HG03432 (cell line): ENCODE measurements around the gene PNPLA8.
"Not testable (repeated sequence)": the region's sequence is repeated elsewhere in the genome, so short reads cannot be mapped to it uniquely, and the experiment has no call there.

Experiments
- ATAC-seq: cut with Tn5 transposase; IDR thresholded peaks from one replicate; pipeline ENCODE4 v1.9.1; 2021; ENCODE audit warnings: mild to moderate bottlenecking, moderate library complexity; ENCODE audit not compliant: unreplicated experiment

The PNPLA8 gene

DNA sequence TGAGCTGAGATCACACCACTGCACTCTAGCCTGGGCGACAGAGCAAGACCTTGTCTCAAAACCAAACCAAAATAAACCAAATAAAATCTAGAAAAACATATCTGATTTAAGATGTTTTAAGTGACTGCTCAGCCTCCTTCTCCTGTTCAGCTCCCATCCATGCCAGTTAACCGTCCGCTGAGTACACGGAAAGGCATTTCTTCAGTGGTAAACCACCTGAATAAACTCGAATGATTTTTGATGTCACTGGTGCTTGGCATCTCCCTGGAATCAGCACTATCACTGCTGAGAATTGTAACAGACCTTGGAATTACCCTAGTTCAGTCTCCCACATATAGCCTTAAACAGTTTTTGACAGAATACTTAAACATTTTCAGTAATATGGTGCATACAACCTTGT, 45.6 kb downstream of the PNPLA8 start:
- ATAC-seq, result no peak

DNA sequence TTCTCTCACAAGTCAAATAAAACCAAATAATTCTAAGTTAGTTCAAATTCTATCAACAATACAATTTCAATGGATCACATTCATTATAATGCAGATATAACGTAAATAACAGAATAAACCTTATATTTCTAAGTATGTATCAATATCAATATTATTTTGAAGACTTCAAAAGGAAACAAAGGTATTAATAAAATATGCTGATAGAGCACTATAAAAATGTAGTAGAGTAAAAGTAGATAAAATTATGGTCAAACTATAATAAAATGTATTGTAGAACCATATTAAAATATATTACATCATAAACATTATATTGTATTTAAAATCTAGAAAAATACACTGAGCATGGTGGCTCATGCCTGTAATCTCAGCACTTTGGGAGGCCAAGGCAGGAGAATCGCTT, 46.2 kb downstream of the PNPLA8 start:
- no peak for ATAC-seq

- ATAC-seq, result no peak
Observed at GRCh38 chr7:108479118-108479517, 46.8 kb downstream of the PNPLA8 start.

- no peak for ATAC-seq
Observed at GRCh38 chr7:108468246-108468645, 57.7 kb downstream of the PNPLA8 start.

DNA sequence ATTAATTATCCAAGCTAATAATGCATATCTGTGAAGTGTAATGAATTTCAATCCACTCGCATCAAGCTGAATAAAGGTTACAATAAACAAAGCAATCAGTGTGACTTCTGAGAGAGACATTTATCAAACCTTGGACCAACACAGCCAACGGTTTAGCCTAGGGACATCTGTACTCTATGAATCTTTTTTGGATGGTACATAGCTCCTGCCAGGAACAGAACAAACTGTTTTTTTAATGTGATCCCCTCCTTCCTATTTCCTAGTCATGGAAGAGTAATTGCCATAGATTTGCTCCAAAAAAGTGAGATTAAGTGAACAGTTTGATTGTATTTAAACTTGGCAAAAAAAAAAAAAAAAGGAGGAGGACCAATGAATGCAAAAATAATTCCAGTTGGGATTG, 58.5 kb downstream of the PNPLA8 start:
- no peak for ATAC-seq

- ATAC-seq, result not testable (repeated sequence)
Observed at GRCh38 chr7:108466322-108466721, 59.6 kb downstream of the PNPLA8 start.

GRCh38 chr7:108464743-108465142, 61.2 kb downstream of the PNPLA8 start:
- ATAC-seq, result no peak

GRCh38 chr7:108463613-108464012, 62.3 kb downstream of the PNPLA8 start:
- ATAC-seq, result no peak

DNA sequence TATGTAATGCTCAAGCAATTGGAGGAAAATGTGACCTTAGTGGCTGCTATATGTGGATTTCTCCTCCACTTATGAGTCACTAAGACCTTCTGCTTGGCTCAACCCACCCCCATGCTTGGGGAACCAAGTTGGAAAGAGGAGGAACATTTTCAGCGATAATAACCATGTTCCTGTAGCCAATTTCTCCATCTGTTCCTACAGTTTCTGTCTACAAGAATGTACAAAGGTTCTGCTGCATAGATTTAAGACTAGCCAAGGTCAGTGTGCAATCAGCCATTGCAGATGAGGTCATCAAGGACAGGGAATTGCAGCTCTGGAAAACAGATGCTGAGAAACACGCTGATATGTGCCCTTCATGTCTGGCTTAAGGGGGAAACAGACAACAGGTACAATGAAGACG, 64.1 kb downstream of the PNPLA8 start:
- no peak for ATAC-seq

GRCh38 chr7:108460964-108461363, 65.0 kb downstream of the PNPLA8 start:
- no peak for ATAC-seq

GRCh38 chr7:108459922-108460551, 65.9 kb downstream of the PNPLA8 start:
- peak; percentile 54 for ATAC-seq

GRCh38 chr7:108457871-108458270, 68.1 kb downstream of the PNPLA8 start:
- ATAC-seq, result no peak

- no peak for ATAC-seq
Observed at GRCh38 chr7:108456845-108457540, 68.9 kb downstream of the PNPLA8 start.

GRCh38 chr7:108455998-108456677, 69.8 kb downstream of the PNPLA8 start, which contains the start of gene NRCAM:
NRCAM (minus strand) TSS chr7:108456436; CDS start chr7:108240064, 216,372 bp downstream.
- ATAC-seq, result peak; percentile 53

GRCh38 chr7:108455551-108455997, 70.4 kb downstream of the PNPLA8 start:
- ATAC-seq, result peak; percentile 29

GRCh38 chr7:108454674-108455550, 71.0 kb downstream of the PNPLA8 start:
- no peak for ATAC-seq

DNA sequence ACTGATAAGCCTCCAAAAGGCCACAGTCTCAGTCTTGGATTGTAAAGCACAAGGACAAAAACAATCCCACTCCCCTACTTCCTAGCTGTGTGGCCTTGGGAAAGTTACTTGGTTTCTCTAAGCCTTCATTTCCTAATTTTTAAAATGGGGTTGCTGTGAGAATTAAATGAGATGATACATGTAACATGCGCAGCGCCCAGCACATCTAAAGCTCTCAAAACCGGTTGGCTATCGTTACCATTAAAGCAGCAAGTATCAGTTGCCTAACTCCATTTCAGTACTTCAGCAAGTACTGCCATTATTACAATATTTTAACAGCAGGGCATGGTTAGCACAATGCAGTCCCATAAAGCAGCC, 71.6 kb downstream of the PNPLA8 start:
- no peak for ATAC-seq

DNA sequence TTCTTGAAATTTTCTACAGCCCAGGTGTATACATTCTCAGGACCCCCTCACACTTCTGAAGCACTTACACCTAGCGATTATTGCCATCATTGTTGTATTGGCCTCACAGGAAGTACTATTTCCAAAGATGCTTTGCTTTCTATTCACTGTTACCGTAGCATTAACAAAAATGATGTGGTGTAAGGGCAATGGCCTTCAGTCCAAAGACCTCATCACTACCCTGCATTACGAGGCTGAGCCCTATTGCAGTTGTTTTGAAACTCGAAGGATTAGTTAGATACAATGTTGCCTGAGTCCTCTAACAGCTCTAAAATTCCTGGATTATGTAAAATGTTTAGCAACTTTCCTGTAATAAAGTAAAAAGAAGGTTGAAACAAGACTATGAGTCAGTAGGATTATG, 72.6 kb downstream of the PNPLA8 start:
- no peak for ATAC-seq

DNA sequence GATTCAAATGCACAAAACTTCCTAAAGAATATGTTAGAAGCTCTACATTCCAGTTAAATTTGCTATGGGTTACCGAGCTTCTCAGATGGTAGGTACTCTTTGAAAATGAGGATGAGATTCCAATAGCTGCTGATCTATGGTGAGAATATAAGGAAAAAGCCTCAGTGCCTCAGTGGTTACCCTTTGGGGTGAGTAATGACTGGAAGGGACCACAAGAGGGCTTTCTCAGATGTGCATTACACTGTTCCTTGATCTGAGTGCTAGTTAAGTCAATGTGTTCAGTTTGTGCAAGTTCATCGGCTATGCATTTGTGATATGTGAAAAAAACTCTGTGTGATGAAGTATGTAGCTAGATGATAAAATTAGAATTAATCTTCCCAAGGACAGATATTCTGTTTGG, 73.2 kb downstream of the PNPLA8 start:
- ATAC-seq, result peak; percentile 47

- ATAC-seq, result no peak
Observed at GRCh38 chr7:108451296-108451848, 74.6 kb downstream of the PNPLA8 start.

DNA sequence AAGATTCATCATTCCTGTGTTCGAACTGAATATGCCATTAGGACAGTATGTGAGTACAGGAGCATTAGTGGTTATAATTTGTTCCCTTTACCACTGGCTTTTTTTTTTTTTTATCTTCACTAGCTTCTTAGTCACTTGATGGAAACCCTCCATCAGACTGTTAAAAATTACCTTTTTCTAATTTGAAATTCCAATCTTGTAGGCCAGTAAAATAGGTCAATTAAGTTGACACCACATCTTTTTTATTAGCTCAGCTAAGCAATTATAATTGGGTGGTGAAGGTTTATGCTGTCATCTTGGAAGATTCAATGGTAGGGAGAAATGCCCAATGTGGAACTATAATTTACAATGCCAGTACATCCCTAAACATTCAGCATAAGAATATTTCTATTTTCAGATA, 75.8 kb downstream of the PNPLA8 start:
- no peak for ATAC-seq
